ENCODE measurements around the gene RFT1. TPM values are rescaled to one million over a fixed set of nuclear protein-coding genes. Genes with fewer than 3 reads are reported as not detected.
"Not testable (repeated sequence)": the region's sequence is repeated elsewhere in the genome, so short reads cannot be mapped to it uniquely, and the experiment has no call there.

Gene RFT1
- total and polyA plus RNA-seq, 9 donors = 8.3 to 23.6 (median 17.8) TPM

DNA sequence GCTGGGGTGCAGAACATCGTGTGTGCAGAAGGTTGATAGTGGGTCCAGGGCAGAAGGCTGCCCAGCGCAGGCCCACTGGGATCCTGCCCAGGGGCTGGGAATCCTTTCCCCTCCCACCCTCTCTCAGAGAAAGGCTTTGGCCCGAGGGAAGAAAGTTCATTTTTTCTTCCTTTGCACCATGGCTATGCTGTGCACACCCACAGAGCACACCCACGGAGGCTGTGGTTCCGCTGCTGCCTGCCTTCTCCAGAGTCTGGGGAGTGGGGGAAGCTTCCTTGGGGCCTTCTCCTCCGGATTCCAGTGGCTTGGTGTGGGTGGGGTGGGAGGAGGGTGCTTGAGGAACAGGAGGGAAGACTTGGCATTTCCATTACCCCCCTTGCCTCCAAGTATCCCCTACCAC is 23.7 kb upstream of the RFT1 start:
- WGBS, 3 donors = 30 to 51% (median 38%) methylated on average over 6 of the region's 6 CpGs
- H3K9me3 ChIP-seq = no peaks in the 10 kb centered on the region
- intact Hi-C loops (cut with DNase I) = no loop called here
- H3K27me3 ChIP-seq = no peaks in the 10 kb centered on the region
- DNase-seq = no peak
- no peak for TF ChIP-seq POLR2A (IDR thresholded peaks at IDR 0.05)
- TF ChIP-seq EP300 (IDR thresholded peaks at IDR 0.05) = no peak
- no peak for TF ChIP-seq CTCF (IDR thresholded peaks at IDR 0.05)
- H3K36me3 ChIP-seq = no peaks in the 10 kb centered on the region
- H3K27ac ChIP-seq = no peak overlapping the region
- no peak overlapping the region for H3K4me3 ChIP-seq
- H3K4me1 ChIP-seq (ENCODE audit: insufficient read depth) = no peaks in the 10 kb centered on the region

GRCh38 chr3:53153264-53153823 is 23.1 kb upstream of the RFT1 start:
- Histone ChIP-seq H3K27me3 (no peaks in the 10 kb centered on the region), H3K4me3 (no peak overlapping the region), H3K9me3 (no peaks in the 10 kb centered on the region), H3K36me3 (no peaks in the 10 kb centered on the region), H3K27ac (no peak overlapping the region), H3K4me1 (ENCODE audit: insufficient read depth) (no peaks in the 10 kb centered on the region)
- intact Hi-C loops (cut with DNase I) = no loop called here
- 47 to 70% (median 65%) methylated on average over 3 of the region's 3 CpGs for WGBS, 3 donors
- no peak for DNase-seq
- TF ChIP-seq EP300 (IDR thresholded peaks at IDR 0.05) = no peak
- no peak for TF ChIP-seq CTCF (IDR thresholded peaks at IDR 0.05)
- TF ChIP-seq POLR2A (IDR thresholded peaks at IDR 0.05) = no peak

- no peaks in the 10 kb centered on the region for H3K36me3 ChIP-seq
- H3K27ac ChIP-seq = no peak overlapping the region
- no peaks in the 10 kb centered on the region for H3K4me1 ChIP-seq (ENCODE audit: insufficient read depth)
- no peak overlapping the region for H3K4me3 ChIP-seq
- no peaks in the 10 kb centered on the region for H3K27me3 ChIP-seq
- no peaks in the 10 kb centered on the region for H3K9me3 ChIP-seq
- intact Hi-C loops (cut with DNase I) = no loop called here
- TF ChIP-seq CTCF (IDR thresholded peaks at IDR 0.05) (no peak), EP300 (IDR thresholded peaks at IDR 0.05) (no peak), POLR2A (IDR thresholded peaks at IDR 0.05) (no peak)
- no peak for DNase-seq
- WGBS, 3 donors = 76 to 82% (median 77%) methylated on average over 20 of the region's 20 CpGs
Measured at GRCh38 chr3:53151870-53152660, 21.8 kb upstream of the RFT1 start.

DNA sequence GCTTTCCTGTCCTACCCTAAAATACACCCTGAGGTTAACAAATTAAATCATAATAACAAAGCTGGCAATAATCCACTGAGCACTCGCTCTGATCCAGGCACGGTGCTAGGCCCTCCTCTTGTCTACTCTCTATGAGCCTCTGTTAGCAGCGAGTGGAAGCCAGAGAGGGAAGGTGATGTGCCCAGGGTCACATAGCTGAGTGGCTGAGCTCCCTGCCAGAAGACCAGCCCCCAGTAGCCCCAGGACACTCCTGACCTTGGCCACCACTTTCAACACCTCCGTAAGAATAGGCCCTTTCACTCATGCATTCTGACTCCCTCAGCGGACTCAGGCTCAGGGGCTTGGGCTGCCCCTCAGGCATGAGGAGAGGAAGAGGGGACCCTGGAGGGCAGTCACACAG is 21.2 kb upstream of the RFT1 start:
- Histone ChIP-seq H3K9me3 (no peaks in the 10 kb centered on the region), H3K4me1 (ENCODE audit: insufficient read depth) (no peaks in the 10 kb centered on the region), H3K36me3 (no peaks in the 10 kb centered on the region), H3K4me3 (no peak overlapping the region), H3K27ac (no peak overlapping the region), H3K27me3 (no peaks in the 10 kb centered on the region)
- no peak for DNase-seq
- TF ChIP-seq CTCF (IDR thresholded peaks at IDR 0.05) (no peak), POLR2A (IDR thresholded peaks at IDR 0.05) (no peak), EP300 (IDR thresholded peaks at IDR 0.05) (no peak)
- 77 to 85% (median 84%) methylated on average over 5 of the region's 5 CpGs for WGBS, 3 donors
- intact Hi-C loops (cut with DNase I) = no loop called here

DNA sequence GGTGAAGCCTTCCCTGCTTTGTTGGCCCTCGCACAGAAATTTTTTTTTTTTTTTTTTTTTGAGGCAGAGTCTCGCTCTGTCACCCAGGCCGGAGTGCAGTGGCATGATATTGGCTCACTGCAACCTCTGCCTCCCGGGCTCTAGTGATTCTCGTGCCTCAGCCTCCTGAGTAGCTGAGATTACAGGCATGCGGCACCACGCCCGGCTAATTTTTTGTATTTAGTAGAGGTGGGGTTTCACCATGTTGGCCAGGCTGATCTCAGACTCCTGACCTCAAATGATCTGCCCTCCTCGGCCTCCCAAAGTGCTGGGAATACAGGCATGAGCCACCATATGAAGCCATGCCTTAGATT is 20.8 kb upstream of the RFT1 start:
- DNase-seq; H3K27me3 ChIP-seq; H3K36me3 ChIP-seq; H3K4me3 ChIP-seq; H3K9me3 ChIP-seq; intact Hi-C loops (cut with DNase I); H3K27ac ChIP-seq; H3K4me1 ChIP-seq (ENCODE audit: insufficient read depth): not testable (repeated sequence)
- 93 to 94% (median 93%) methylated on average over 9 of the region's 9 CpGs for WGBS, 3 donors

Data from ovary (tissue), 9 donors.